Astrocyte of the cerebellum (primary cell): ENCODE data around the gene KLHDC3.
"Not testable (repeated sequence)": the region's sequence is repeated elsewhere in the genome, so short reads cannot be mapped to it uniquely, and the experiment has no call there.

Experiments
- DNase-seq: peaks from one replicate; pipeline ENCODE4 v3.0.0-alpha.2; 2011; ENCODE audit warnings: low read depth
- H3K4me3 ChIP-seq: 2 replicates; pipeline ENCODE4 v1.5.1; 2011; ENCODE audit warnings: mild to moderate bottlenecking, low read depth, low read length, moderate library complexity
- CTCF ChIP-seq: IDR thresholded peaks from 2 replicates; pipeline ENCODE4 v1.5.1; 2012; ENCODE audit warnings: low read length, low read depth, moderate library complexity, mild to moderate bottlenecking; ENCODE audit errors: missing control alignments
- in situ Hi-C: cut with HindIII; loops from 2 replicates; pipeline ENCODE4 v1.10.0; 2017; ENCODE audit warnings: low sequenced_read_pairs

KLHDC3 gene

GRCh38 chr6:42987533-42988451, 26.3 kb upstream of the KLHDC3 start:
- no peak overlapping the region for H3K4me3 ChIP-seq
- no peak for DNase-seq
- no peak for TF ChIP-seq CTCF
- in situ Hi-C loops = no loop called here

- in situ Hi-C loops = no loop called here
- no peak for DNase-seq
Observed at GRCh38 chr6:42988486-42989020, 25.5 kb upstream of the KLHDC3 start.

GRCh38 chr6:42989923-42990322, 24.1 kb upstream of the KLHDC3 start:
- in situ Hi-C loops = no loop called here
- no peak for DNase-seq
- no peak overlapping the region for H3K4me3 ChIP-seq
- TF ChIP-seq CTCF = no peak

More at GRCh38 chr6:42988486-42989020, 25.5 kb upstream of the KLHDC3 start:
- no peak for TF ChIP-seq CTCF
- no peak overlapping the region for H3K4me3 ChIP-seq

GRCh38 chr6:42993445-42993844, 20.6 kb upstream of the KLHDC3 start:
- in situ Hi-C loops = no loop called here
- H3K4me3 ChIP-seq = no peak overlapping the region

GRCh38 chr6:42996513-42996912, 17.5 kb upstream of the KLHDC3 start:
- in situ Hi-C loops = no loop called here
- no peak for TF ChIP-seq CTCF
- no peak for DNase-seq
- H3K4me3 ChIP-seq = no peak overlapping the region

More at GRCh38 chr6:42993445-42993844, 20.6 kb upstream of the KLHDC3 start:
- no peak for DNase-seq
- TF ChIP-seq CTCF = no peak

- DNase-seq, H3K4me3 ChIP-seq, in situ Hi-C loops: not testable (repeated sequence)
Observed at GRCh38 chr6:42998205-42998604, 15.8 kb upstream of the KLHDC3 start.

GRCh38 chr6:43001843-43002242, 12.2 kb upstream of the KLHDC3 start:
- DNase-seq = no peak
- TF ChIP-seq CTCF = no peak
- H3K4me3 ChIP-seq = no peak overlapping the region
- in situ Hi-C loops = no loop called here
